ENCODE results near the gene FBXL20. TPM values are rescaled to one million over a fixed set of nuclear protein-coding genes. Genes with fewer than 3 reads are reported as not detected.
"Not testable (repeated sequence)": the region's sequence is repeated elsewhere in the genome, so short reads cannot be mapped to it uniquely, and the experiment has no call there.

Gene FBXL20
- total RNA-seq, 1 donor from 2014 or later: 23.9 TPM

DNA sequence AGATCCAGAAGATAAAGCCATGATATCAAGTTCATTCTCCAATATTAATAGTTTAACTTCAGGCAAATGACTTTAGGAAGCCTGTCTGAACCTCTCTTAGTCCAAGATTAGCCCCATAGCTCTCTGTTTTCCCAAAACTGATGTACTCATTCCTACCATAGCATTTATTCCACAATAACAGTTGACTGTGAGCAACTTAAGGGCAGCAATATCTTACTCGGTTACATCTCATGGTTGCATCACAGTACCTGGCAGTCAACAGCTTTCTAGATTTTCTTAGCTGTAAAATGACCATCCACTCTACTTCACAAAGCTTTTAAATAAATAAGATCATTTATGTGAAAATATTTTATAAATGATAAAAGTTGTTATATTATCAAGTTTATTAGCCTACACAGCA, 117.5 kb downstream of the FBXL20 start:
- peaks cover 5% of the 10 kb centered on the region for H3K4me1 ChIP-seq
- ATAC-seq: no peak
- no peak overlapping the region for H3K4me3 ChIP-seq
- DNase-seq: no peak
- no peak overlapping the region for H3K27ac ChIP-seq
- no peaks in the 10 kb centered on the region for H3K9me3 ChIP-seq
- H3K36me3 ChIP-seq: peaks cover 24% of the 10 kb centered on the region
- intact Hi-C loops (cut with DNase I): no loop called here
- no peaks in the 10 kb centered on the region for H3K27me3 ChIP-seq
- TF ChIP-seq CTCF (IDR thresholded peaks at IDR 0.05): no peak

GRCh38 chr17:39283098-39283497, 118.3 kb downstream of the FBXL20 start:
- H3K27me3 ChIP-seq: no peaks in the 10 kb centered on the region
- H3K36me3 ChIP-seq: peaks cover 28% of the 10 kb centered on the region
- DNase-seq: no peak
- H3K4me3 ChIP-seq: no peak overlapping the region
- H3K27ac ChIP-seq: no peak overlapping the region
- peak; percentile 51 for ATAC-seq
- intact Hi-C loops (cut with DNase I): no loop called here
- TF ChIP-seq CTCF (IDR thresholded peaks at IDR 0.05): no peak
- H3K9me3 ChIP-seq: no peaks in the 10 kb centered on the region
- H3K4me1 ChIP-seq: peaks cover 5% of the 10 kb centered on the region

GRCh38 chr17:39281806-39282205, 119.6 kb downstream of the FBXL20 start:
- TF ChIP-seq CTCF (IDR thresholded peaks at IDR 0.05): no peak
- H3K36me3 ChIP-seq: peaks cover 37% of the 10 kb centered on the region
- H3K27ac ChIP-seq: no peak overlapping the region
- intact Hi-C loops (cut with DNase I): no loop called here
- DNase-seq (no peak), ATAC-seq (no peak)
- peaks cover 5% of the 10 kb centered on the region for H3K4me1 ChIP-seq
- no peak overlapping the region for H3K4me3 ChIP-seq
- no peaks in the 10 kb centered on the region for H3K9me3 ChIP-seq
- H3K27me3 ChIP-seq: no peaks in the 10 kb centered on the region

GRCh38 chr17:39278246-39278645, 123.2 kb downstream of the FBXL20 start:
- H3K4me1 ChIP-seq; ATAC-seq; intact Hi-C loops (cut with DNase I); DNase-seq; H3K9me3 ChIP-seq; H3K4me3 ChIP-seq; H3K27me3 ChIP-seq; H3K27ac ChIP-seq: not testable (repeated sequence)
- H3K36me3 ChIP-seq: peaks cover 50% of the 10 kb centered on the region

DNA sequence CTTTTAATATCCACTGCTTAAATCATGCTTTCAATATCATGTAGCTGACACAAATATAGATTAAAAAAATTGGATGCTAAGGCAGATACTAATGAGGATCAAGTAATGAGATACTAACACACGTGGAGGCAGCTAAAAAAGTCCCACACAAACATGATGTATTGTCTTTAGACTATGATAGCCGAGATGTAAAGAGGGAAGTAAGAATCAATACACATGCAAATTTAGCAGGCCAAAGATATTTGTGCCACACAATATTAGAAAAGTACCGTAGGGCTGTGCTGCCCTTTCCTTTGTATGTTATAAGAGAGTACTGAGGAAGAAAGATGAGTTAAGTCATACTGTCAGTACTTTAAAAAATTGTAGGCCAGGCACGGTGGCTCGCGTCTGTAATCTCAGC, 124.3 kb downstream of the FBXL20 start:
- Histone ChIP-seq H3K4me1 (peaks cover 5% of the 10 kb centered on the region), H3K9me3 (no peaks in the 10 kb centered on the region), H3K4me3 (no peak overlapping the region), H3K27ac (no peak overlapping the region), H3K36me3 (peaks cover 55% of the 10 kb centered on the region), H3K27me3 (no peaks in the 10 kb centered on the region)
- DNase-seq (no peak), ATAC-seq (no peak)
- TF ChIP-seq CTCF (IDR thresholded peaks at IDR 0.05): no peak
- intact Hi-C loops (cut with DNase I): no loop called here

- intact Hi-C loops (cut with DNase I): no loop called here
- Histone ChIP-seq H3K4me1 (peaks cover 5% of the 10 kb centered on the region), H3K36me3 (peaks cover 55% of the 10 kb centered on the region), H3K27me3 (no peaks in the 10 kb centered on the region), H3K9me3 (no peaks in the 10 kb centered on the region), H3K27ac (no peak overlapping the region), H3K4me3 (no peak overlapping the region)
- DNase-seq (no peak), ATAC-seq (no peak)
- no peak for TF ChIP-seq CTCF (IDR thresholded peaks at IDR 0.05)
These were observed 125.3 kb downstream of the FBXL20 start for GRCh38 chr17:39276113-39276512.
